ENCODE results near the gene FLYWCH1. TPM values are rescaled to one million over a fixed set of nuclear protein-coding genes. Genes with fewer than 3 reads are reported as not detected.
A peak's percentile ranks its signal among the peaks of the same experiment; 100 is the strongest.

The FLYWCH1 gene
- total RNA-seq, 1 donor from 2014 or later, result 32.5 TPM

DNA sequence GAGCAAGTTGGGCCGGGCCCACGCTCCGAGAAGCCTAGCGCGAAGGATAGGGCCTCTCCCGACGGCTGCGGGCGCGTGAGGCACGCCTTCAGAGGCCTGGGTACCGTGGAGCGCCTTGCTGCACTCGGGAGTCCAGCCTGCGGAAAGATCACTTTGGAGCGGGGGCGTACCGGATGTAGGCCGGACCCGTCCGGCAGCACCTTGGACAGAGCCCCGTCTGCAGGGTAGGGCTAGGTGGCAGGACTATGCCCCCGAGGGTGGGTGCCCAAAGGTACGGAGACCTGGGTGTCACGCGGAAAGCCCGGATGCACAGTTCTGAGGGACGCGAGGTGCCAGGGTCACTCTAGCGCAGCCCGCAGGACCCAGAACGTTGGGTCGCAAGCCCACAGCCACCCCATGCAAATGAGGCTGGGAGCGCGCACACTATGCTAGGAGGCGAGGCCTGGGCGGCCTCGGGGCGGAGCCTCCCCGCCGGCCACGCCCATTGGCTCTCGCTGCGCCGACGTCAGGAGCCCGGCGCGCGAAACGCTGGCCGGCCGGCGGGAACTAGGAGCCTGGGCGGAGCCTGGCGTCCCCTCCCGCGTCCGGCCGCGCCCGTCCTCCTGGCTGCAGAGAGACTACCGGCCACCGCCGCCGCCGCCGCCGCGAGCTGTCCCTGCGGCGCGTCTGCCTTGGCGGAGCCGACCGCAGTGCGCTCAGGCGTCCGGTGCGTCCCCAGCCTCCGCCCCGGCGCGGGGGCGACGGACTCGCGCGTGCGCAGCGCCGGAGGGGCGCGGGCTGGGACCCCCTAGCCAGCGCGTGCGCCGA, 57.2 kb downstream of the FLYWCH1 start, which contains the start of gene PAQR4:
Gene PAQR4, plus strand, starts transcription at position 611 of the 807 bp plus-strand sequence. CDS start 327 bp downstream, outside the sequence.
- peak; percentile 44 for DNase-seq (ENCODE audit: low read depth, low spot score)

- no peak for DNase-seq (ENCODE audit: low read depth, low spot score)
Observed at GRCh38 chr16:2969545-2970521, 58.1 kb downstream of the FLYWCH1 start.

DNA sequence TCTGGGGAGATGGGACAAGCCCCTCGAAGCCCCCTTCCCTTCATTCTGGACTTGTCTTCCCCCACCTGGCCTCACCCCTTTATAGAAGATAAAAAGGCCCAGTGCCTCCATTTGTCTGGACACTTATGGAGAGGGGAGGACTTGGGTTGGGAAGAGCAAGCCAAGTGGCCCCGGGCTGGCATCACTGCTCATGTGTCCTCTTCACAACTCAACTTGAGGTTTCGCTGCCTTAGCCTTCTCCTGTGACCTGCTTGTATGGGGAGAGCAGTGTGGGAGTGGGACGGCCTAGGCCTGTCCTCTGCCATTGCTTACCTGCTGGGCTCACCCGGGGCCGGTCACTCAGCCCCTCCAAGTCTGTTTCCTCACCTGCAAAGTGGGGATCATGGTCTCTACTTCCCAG, 58.8 kb downstream of the FLYWCH1 start:
- no peak for DNase-seq (ENCODE audit: low read depth, low spot score)

DNA sequence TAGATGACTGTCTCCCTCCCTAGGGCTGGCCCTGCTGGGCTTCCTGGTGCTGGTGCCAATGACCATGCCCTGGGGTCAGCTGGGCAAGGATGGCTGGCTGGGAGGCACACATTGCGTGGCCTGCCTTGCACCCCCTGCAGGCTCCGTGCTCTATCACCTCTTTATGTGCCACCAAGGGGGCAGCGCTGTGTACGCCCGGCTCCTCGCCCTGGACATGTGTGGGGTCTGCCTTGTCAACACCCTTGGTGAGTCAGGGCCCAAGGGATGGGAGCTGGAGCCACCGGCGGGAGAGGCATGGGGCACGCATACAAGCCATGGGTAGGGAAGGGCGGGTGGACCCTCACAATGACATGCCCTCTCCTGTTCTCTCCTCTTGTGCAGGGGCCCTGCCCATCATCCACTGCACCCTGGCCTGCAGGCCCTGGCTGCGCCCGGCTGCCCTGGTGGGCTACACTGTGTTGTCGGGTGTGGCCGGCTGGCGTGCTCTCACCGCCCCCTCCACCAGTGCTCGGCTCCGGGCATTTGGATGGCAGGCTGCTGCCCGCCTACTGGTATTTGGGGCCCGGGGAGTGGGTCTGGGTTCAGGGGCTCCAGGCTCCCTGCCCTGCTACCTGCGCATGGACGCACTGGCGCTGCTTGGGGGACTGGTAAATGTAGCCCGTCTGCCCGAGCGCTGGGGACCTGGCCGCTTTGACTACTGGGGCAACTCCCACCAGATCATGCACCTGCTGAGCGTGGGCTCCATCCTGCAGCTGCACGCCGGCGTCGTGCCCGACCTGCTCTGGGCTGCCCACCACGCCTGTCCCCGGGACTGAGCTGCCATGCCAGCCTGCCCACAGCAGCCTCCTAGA, 59.6 kb downstream of the FLYWCH1 start:
- no peak for DNase-seq (ENCODE audit: low read depth, low spot score)

DNA sequence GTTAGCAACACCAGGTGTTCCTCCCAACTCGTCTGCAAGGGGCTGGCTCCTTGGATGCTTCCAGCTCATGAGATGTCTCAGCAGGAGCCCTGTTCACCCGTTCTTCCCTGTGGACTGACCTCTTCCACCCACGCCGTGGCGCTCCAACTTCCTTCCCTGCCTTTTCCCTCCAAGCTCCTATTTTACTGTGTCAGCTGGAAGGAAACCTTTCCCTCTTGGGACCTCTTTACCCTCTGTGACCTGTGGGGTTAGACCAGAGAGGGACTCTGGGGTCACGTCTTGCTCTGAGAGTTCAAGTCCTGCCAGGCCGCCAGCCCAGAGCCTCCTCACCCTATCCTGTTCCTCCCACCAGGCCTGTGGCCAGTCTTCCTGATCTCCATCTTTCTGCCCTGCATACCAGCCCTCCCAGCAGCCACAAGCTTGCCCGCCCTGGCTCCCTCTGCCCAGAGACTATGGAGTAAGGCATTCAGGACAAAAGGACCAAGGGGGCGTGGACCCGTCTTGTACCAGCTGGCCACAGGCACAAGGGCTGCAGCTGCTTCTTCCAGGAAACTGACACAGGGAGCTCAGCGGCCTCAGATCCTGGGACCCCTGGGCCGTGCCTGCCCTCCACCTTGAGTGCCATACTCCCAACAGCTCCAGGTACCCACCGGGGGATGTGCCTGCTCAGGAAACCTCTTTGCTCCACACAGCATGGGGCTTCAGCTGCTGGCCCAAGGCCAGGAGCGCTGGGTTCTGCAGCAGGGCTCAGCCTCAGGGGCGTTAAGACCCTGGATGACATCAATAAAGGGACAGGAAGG, 60.5 kb downstream of the FLYWCH1 start:
- no peak for DNase-seq (ENCODE audit: low read depth, low spot score)

GRCh38 chr16:2973093-2973492, 61.4 kb downstream of the FLYWCH1 start:
- no peak for DNase-seq (ENCODE audit: low read depth, low spot score)

DNA sequence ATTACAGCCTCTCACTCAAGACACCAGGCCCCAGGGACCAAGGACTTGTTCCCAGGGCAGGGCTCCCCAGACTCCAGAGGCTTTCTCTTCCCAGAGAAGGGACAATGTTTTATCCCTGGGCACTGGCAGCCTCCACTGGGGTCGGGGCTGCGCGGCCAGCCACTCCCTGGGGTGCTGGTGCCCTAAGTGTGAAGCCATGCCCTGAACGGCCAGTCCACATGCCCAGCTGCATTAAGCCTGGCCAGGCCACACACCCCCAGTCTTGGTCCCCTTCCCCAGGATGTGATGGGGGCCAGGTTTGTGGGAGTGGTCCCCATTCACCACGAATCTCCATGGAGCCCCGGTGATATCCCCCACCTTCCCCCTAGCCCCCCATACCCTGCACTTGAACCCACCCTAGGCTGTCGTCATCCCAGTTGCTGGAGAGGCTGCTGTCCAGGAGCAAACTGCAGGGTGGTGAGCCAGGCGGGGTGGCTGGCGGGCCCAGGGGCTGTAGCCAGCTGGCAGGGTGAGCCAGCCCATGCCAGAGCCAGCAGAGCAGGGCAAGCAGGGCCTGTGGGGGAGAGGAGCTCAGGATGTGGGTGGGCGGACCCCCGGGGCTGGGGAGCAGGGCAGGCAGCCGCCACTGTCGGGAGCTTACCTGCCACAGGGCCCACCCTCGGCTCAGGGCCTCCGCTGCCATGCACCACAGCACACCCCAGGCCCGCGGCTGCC, 62.0 kb downstream of the FLYWCH1 start:
- DNase-seq (ENCODE audit: low read depth, low spot score), result no peak

GRCh38 chr16:2974319-2975056, 62.8 kb downstream of the FLYWCH1 start:
- DNase-seq (ENCODE audit: low read depth, low spot score), result no peak

DNA sequence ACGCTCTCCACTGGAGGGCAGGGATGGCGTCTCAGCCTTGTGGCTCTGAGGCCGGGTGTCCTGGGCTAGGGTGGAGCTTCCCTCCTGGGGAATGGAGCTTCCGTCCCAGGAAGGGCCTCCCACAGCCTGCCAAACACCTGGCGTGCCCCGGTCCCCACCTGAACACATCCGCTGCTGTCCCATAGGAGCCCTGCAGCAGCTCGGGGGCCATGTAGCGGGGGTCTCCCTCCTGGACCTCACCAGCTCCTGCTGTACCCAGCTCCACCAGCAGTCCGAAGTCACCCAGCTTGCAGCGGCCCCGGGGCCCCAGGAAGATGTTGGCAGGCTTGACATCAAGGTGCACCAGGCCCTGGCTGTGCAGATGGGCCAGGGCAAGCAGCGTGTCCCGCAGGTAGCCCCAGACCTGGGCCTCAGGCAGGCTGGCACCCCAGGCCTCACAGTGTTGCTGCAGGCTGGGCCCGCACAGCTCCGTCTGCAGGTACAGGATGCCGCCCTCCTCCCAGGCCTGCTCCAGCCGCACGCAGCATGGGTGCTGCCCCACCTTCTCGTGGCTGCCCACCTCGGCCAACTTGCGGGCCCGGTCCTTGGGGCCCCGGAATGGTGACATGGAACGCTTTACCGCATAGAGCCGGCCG, 63.5 kb downstream of the FLYWCH1 start:
- no peak for DNase-seq (ENCODE audit: low read depth, low spot score)

DNA sequence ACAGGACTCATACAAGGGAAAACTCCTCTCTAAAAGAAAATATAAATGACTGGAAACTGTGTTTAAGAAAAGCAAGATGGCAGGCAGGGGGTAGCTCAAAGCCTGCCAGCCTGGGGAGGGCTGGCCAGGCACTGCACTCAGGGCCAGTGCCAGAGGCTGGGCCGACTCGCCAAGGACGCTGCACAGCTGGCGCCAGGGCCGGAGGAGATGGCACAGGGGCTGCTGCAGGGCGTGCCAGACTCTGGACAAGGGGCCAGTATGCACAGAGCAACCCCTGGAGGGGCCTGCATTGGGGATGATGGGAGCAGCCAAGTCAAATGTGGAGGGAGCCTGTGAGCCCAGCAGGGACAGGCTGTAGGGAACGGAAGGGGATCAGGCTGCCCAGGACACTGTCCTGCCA, 64.5 kb downstream of the FLYWCH1 start:
- DNase-seq (ENCODE audit: low read depth, low spot score), result no peak

- DNase-seq (ENCODE audit: low read depth, low spot score), result no peak
Observed at GRCh38 chr16:2976673-2977072, 64.9 kb downstream of the FLYWCH1 start.

DNA sequence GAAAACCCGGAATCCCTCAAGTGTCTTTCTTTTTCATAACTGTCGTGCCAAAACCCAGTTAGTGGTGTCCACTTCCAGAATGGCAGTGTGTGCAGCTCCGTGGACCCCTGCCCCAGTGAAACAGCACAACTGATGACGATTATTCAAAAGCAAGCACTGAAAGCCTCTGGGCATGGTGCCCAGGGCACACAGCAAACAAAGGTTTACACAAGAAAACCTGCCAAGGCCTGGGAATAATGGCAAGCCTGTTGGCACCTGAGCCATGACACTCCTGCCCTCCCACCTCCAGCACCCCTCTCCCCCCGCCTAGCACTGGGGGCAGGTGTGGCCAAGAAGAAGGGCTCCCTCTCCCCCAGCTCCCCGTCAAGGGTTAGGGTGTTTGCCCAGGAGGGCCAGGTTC, 65.7 kb downstream of the FLYWCH1 start:
- DNase-seq (ENCODE audit: low read depth, low spot score), result no peak

- no peak for DNase-seq (ENCODE audit: low read depth, low spot score)
Observed at GRCh38 chr16:2979669-2980226, 68.0 kb downstream of the FLYWCH1 start.

DNA sequence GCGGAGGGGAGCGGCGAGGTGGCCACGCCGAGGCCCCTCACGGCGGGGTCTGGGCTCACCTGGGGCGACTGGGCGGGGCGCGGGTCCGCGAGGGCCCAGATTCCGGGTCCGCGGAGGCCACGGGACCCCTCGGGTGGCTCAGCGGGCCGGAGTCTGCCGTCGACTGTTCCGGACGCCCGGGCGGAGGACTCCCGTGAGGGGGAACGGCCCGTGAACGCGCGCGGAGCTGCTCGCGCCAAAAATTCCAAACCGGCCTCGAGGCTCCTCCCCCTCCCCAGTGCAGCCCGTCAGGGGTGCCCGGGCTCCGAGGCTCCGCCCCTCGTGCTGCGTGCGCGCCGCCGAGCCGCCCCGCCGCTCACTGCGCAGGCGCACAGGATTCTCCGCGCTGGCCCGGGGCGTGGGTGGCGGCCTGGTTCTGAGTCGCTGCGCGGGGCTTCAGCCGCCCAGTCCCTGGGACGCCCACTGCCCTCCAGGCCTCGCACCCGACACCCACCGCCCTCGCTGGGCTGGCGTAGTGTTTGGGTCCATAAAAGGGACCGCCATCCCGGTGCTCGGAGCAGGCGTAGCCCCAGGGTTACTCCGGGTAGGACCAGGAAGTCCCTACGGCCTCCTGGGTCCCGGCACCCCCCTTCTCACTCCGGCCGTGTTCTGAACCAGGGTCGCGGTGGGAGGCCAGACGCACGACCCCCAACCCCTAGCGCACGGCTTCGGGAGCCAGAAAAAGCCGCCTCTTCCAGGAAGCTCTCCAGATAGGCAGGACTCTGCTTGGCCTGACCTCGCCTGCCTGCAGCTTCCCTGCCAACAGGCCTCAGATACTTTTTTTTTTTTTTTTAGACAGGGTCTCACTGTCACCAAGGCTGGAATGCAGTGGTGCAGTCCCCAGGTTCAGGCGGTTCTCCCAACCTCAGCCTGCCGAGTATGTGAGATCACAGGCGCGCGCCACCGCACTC, 68.8 kb downstream of the FLYWCH1 start, which contains the start of gene PKMYT1:
Gene PKMYT1, minus strand, starts transcription at position 220 of the 950 bp plus-strand sequence. CDS start 789 bp downstream, outside the sequence.
- no peak for DNase-seq (ENCODE audit: low read depth, low spot score)

GRCh38 chr16:2981177-2981898, 69.6 kb downstream of the FLYWCH1 start:
- no peak for DNase-seq (ENCODE audit: low read depth, low spot score)

- no peak for DNase-seq (ENCODE audit: low read depth, low spot score)
Observed at GRCh38 chr16:2981899-2982250, 70.1 kb downstream of the FLYWCH1 start.
